Measurements from ENCODE around the gene TBC1D16.
A peak's percentile ranks its signal among the peaks of the same experiment; 100 is the strongest.

The TBC1D16 gene, protein sequence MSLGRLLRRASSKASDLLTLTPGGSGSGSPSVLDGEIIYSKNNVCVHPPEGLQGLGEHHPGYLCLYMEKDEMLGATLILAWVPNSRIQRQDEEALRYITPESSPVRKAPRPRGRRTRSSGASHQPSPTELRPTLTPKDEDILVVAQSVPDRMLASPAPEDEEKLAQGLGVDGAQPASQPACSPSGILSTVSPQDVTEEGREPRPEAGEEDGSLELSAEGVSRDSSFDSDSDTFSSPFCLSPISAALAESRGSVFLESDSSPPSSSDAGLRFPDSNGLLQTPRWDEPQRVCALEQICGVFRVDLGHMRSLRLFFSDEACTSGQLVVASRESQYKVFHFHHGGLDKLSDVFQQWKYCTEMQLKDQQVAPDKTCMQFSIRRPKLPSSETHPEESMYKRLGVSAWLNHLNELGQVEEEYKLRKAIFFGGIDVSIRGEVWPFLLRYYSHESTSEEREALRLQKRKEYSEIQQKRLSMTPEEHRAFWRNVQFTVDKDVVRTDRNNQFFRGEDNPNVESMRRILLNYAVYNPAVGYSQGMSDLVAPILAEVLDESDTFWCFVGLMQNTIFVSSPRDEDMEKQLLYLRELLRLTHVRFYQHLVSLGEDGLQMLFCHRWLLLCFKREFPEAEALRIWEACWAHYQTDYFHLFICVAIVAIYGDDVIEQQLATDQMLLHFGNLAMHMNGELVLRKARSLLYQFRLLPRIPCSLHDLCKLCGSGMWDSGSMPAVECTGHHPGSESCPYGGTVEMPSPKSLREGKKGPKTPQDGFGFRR

DNA sequence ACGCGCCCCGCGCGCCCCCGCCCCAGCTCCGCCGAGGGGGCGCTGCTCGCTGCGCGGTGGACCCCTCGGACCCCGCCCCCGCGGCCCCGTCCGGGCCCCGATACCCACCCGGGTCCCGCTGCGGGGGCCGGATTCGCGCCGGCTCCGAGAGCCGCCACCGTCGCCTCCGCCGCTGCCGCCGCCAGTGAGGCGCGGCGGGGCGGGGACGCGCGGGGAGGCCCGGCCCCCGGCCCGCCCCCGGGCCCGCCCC is at the start of gene TBC1D16:
Gene TBC1D16 (minus strand): TSS at position 186 of the 250 bp plus-strand sequence. CDS start 22,325 bp downstream, outside the sequence.
- FAIRE-seq (no peak), DNase-seq (ENCODE audit: extremely low spot score, insufficient read length, low read depth) (no peak)

DNA sequence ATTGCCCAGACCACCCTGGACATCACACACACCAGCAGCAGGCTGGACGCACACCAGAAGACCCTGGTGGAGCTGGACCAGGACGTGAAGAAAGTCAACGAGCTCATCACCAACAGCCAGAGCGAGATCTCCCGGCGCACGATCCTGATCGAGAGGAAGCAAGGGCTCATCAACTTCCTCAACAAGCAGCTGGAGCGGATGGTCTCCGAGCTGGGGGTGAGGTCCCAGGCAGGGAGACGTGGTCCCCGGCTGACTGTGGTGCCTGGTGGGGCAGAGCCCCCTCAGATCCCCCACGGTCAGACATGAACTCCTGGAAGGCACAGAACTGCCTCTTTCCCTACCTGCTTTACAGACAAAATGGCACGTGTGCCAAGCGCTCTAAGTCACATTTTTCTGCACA is 49.1 kb upstream of the TBC1D16 start:
- DNase-seq (ENCODE audit: extremely low spot score, insufficient read length, low read depth) (no peak), FAIRE-seq (no peak)

- FAIRE-seq: no peak
Measured at GRCh38 chr17:80083136-80083661, 47.5 kb upstream of the TBC1D16 start.

DNA sequence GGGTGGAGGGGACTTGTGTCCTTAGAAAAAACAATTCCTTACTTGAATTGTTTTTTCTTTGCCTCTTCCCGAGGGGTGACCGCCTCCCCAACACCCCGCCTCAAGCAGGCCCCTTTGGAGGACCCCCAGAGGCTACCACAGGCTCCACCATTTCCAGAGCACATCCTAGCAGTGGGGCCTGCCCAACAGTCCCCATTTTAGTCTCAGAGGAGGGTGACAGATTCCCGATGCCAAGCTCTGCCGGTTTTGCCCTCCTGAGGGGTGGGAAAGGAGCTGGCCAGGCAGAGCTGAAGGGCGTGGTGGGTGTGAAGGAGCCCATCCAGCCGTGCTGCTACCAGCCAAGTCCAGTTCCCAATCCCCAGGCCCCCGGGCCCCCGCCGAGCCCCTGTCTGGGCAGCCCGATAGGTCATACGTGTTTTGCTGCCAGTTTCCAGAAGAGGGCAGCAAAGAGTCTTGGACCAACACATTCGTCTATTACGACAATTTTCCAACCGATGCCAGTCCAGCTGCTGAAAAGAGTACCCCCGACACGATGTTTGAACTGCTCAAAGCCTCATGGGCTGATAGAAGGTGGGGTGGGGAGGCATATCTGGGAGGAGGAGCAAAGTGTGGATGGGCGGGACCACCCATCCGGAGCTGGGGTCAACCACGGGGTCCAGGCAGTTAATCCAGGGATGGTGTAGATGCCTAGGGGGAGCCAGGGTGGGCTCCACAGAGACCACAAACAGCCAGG is 46.9 kb upstream of the TBC1D16 start:
- DNase-seq (ENCODE audit: extremely low spot score, insufficient read length, low read depth) (peak; percentile 57), FAIRE-seq (peak; percentile 79)

More at GRCh38 chr17:80083136-80083661, 47.5 kb upstream of the TBC1D16 start:
- no peak for DNase-seq (ENCODE audit: extremely low spot score, insufficient read length, low read depth)

GRCh38 chr17:80081596-80081995 is 45.9 kb upstream of the TBC1D16 start:
- FAIRE-seq: no peak
- DNase-seq (ENCODE audit: extremely low spot score, insufficient read length, low read depth): no peak

DNA sequence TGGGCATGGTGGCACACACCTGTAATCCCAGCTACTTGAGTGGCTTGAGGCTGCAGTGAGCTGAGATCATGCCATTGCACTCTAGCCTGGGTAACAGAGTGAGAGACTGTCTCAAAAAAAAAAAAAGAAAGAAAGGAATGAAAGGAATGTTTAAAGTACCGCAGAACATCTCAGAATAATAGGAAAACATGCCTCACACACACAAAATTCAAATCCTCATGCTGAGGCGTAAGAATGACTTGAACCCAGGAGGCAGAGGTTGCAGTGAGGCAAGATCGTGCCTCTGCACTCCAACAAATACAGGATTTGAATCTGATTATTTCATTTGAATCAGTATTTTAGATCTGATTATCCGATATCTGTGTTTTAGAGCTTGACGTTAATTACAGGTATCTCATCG is 44.4 kb upstream of the TBC1D16 start:
- FAIRE-seq (no peak), DNase-seq (ENCODE audit: extremely low spot score, insufficient read length, low read depth) (no peak)

- DNase-seq (ENCODE audit: extremely low spot score, insufficient read length, low read depth): no peak
- FAIRE-seq: no peak
Measured at GRCh38 chr17:80072410-80072809, 36.7 kb upstream of the TBC1D16 start.

GRCh38 chr17:80071116-80071841 is 35.6 kb upstream of the TBC1D16 start:
- no peak for FAIRE-seq
- no peak for DNase-seq (ENCODE audit: extremely low spot score, insufficient read length, low read depth)

DNA sequence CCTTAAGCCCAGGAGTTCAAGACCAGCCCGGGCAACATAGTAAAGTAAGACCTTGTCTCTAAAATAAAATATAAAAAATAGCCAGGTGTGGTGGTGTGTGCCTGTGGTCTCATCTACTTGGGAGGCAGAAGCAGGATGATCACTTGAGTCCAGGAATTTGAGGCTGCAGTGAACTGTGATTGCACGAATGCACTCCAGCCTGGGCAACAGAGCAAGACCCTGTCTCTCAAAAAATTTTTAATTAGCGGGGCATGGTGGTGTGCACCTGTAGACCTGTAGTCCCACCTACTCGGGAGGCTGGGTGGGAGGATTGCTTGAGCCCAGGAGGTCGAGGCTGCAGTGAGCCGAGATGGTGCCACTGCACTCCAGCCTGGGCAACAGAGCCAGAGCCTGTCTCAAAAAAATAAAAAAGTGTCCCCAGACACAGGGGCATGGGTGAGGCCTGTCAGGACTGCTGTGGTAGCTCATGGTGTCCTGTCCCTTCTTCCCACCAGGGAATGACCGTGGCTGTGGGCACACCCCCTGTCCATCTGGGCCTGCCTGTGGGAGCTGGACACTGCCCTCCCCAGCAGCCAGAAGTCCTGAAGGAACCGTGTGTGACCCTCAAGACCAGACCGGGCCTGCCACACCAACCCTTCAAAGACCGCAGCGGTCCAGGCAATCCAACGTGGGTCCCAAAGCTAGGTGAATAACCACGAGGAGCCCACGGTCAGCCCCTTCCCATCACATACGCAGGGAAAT is 34.9 kb upstream of the TBC1D16 start:
- DNase-seq (ENCODE audit: extremely low spot score, insufficient read length, low read depth): no peak
- no peak for FAIRE-seq

DNA sequence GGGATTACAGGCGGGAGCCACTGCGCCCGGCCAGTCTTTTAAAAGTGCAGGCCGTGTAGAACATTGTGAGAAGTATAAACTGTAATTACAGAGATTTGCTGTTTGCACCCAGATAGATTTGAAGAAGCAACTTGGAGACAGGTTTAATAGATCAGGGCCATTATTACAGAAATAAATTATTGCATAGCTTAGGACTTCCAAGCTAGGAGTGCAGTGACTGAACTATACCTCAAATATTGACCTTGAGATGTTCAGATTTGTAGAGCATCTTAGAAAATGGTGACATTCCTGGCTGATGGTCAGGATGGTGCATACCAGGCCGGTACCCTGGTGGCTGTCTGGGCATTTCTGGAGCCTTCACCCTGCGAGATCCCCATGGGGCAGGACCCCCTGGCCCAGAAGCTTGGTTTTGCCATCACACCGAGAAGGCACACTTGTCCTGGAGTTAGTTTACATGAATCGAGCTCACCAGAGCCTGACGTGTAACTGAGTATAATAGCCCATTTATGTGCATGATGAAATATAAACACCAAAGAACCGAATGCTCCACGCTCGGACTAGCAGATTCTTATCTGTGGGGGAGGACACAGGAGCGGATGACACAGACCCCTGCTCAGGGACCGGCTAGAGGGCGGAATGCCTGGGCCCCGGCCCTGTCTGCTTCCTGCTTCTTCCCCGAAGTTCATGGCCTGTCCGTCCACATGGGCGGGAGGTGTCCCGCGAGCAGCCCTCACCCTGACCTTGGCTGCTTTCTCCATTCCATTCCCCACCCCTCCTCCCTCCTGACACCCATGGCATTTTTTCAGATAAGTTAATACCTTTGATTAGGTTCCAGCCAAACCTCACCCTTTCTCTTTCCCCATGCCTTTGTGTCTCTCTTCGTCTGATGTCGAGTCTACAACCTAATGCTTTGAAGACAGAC is 32.9 kb upstream of the TBC1D16 start:
- no peak for FAIRE-seq
- DNase-seq (ENCODE audit: extremely low spot score, insufficient read length, low read depth): no peak

DNA sequence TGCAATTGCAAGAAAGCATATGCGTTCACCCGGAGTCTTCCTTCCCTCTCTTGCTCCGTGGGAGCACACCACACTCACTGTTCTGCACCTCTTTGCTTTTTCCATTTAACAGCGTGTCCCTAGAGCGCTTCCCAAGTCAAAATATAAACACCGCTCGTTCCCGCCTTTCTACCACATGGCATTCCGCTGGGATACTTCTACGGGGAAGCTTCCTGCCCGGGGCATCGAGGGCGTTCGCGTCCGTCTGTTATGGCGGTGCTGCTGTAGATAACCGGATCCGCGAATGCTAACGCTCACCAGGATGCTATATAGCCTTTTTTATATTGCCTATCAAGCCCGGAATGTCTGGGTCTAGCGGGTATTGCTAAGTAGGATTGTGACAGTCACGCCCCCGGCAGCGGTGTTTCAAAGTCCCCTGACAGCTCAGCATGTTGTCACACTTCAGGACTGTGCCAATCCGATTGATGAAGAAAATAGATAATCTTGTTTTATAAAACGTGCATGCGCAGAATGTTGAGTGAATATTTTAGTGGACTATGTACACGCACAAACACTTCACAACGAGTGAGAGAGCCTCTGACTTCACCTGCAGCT is 31.8 kb upstream of the TBC1D16 start:
- FAIRE-seq (no peak), DNase-seq (ENCODE audit: extremely low spot score, insufficient read length, low read depth) (no peak)

GRCh38 chr17:80065478-80066170 is 30.0 kb upstream of the TBC1D16 start:
- FAIRE-seq (no peak), DNase-seq (ENCODE audit: extremely low spot score, insufficient read length, low read depth) (no peak)

DNA sequence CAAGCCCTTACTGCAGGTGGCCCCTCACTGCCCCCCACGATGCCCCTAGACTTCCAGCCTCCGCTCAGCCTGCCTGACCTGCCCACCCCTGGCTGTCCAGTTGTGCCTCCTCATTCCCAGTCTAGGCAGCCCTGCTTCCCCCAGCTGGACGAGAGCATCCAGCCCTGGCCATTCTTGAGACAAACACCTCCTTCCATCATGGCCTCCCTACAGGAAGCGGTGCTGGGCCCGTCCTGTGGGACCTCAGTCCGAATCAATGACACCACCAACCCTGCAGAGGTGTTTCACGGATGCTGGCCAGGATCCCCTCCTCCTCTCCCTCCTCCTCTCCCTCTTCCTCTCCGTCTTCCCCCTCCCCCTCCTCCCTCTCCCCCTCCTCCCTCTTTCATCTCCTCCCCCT is 29.0 kb upstream of the TBC1D16 start:
- no peak for DNase-seq (ENCODE audit: extremely low spot score, insufficient read length, low read depth)
- FAIRE-seq: no peak

DNA sequence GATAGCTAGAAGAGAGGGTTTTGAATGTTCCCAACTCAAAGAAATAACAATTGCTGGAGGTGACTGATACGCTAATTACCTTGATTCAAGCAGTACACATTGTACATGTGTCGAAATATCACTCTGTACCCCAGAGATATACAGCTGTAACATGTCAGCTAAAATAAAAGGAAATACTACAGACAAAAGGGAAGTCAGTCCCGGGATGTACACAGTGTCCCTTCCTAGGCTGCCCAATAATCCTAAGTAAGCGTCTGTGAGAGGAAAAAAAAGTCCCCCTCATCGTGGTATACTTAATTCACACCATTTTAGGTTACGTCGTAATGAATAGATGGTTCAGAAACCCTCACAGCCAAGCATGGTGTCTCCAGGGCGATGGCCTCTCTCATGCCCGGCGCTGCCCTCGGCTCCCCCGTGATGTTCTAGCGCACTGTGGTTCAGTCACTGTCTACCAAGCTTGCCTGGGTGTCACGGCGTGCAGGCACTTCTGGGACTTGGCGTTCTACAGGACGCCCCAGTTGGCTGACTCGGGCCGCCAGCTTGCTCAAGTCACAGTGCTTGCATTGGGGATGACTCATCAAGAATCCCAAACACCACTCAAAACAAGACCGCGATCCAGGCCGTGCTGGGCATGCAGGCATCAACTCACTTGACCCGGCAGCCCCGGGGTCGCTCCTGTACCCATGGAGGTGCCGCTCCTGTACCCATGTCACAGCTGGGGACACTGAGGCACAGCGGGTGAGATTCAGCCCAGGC is 28.3 kb upstream of the TBC1D16 start:
- FAIRE-seq (no peak), DNase-seq (ENCODE audit: extremely low spot score, insufficient read length, low read depth) (no peak)

DNA sequence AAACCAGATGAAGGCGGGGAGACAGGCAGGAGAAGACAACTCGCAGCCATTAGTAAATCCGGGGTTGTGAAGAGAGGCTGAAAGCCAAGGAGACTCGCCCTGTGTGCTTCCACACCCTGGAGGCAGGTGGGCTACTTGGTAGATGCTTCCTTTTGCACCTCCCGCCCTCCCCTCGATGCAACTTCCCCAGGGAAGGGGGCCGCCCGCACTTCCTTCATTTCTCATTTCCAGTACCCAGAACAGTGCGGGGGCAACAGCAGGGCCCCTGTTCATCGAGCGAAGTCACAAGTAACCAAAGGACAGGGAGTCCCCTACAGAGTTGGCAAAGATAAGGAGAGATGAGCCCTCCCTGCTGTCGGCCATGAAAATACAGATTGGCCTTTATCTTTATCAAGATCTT is 25.7 kb upstream of the TBC1D16 start:
- DNase-seq (ENCODE audit: extremely low spot score, insufficient read length, low read depth): no peak
- no peak for FAIRE-seq

- FAIRE-seq (no peak), DNase-seq (ENCODE audit: extremely low spot score, insufficient read length, low read depth) (no peak)
Measured at GRCh38 chr17:80060644-80061043, 25.0 kb upstream of the TBC1D16 start.
